Uterus (tissue), 2 donors: ENCODE data around the gene PF4V1.

ENCODE experiments used
- POLR2A ChIP-seq, 2 donors: fragments of 450-650 bp; IDR thresholded peaks; one replicate each; pipeline ENCODE4 v1.6.1; 2016; ENCODE audit warnings: antibody characterized with exemption in 2 of 2, mild to moderate bottlenecking in 1 of 2, moderate library complexity in 1 of 2
- TF ChIP-seq, protein P1 (sequence below), 4 experiments: fragments of 200-600 bp in 2 of 4; fragments of 450-650 bp in 2 of 4; sonication (generic) in 2 of 4; IDR thresholded peaks; one replicate each; pipeline ENCODE4 v1.5.1; 2016 to 2019; ENCODE audit warnings: antibody characterized with exemption in 4 of 4, mild to moderate bottlenecking in 2 of 4, moderate library complexity in 1 of 4

GRCh38 chr4:73816814-73817213, 36.3 kb upstream of the PF4V1 start:
- TF ChIP-seq POLR2A (IDR thresholded peaks at IDR 0.05): no peak
- TF ChIP-seq, protein P1, sequence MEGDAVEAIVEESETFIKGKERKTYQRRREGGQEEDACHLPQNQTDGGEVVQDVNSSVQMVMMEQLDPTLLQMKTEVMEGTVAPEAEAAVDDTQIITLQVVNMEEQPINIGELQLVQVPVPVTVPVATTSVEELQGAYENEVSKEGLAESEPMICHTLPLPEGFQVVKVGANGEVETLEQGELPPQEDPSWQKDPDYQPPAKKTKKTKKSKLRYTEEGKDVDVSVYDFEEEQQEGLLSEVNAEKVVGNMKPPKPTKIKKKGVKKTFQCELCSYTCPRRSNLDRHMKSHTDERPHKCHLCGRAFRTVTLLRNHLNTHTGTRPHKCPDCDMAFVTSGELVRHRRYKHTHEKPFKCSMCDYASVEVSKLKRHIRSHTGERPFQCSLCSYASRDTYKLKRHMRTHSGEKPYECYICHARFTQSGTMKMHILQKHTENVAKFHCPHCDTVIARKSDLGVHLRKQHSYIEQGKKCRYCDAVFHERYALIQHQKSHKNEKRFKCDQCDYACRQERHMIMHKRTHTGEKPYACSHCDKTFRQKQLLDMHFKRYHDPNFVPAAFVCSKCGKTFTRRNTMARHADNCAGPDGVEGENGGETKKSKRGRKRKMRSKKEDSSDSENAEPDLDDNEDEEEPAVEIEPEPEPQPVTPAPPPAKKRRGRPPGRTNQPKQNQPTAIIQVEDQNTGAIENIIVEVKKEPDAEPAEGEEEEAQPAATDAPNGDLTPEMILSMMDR (IDR thresholded peaks at IDR 0.05): no peak
